ENCODE results near the gene TKTL1. TPM values are rescaled to one million over a fixed set of nuclear protein-coding genes. Genes with fewer than 3 reads are reported as not detected.

Gene TKTL1
- total and polyA plus RNA-seq, 11 donors, result 2.0 to 13.4 (median 7.7) TPM

- H3K4me1 ChIP-seq, result peaks cover 0 to 28% (median 2%) of the 10 kb centered on the region in 12 donors
- no peak overlapping the region for H3K4me3 ChIP-seq
- no peak for DNase-seq
Observed at GRCh38 chrX:154322890-154323289, 27.3 kb downstream of the TKTL1 start.

GRCh38 chrX:154323537-154323936 lies 27.9 kb downstream of the TKTL1 start:
- H3K27me3 ChIP-seq, result peaks cover 0 to 20% (median 0%) of the 10 kb centered on the region in 9 donors
- ATAC-seq, result no peak

More at GRCh38 chrX:154322890-154323289, 27.3 kb downstream of the TKTL1 start:
- Histone ChIP-seq H3K27me3 (peaks cover 0 to 20% (median 0%) of the 10 kb centered on the region in 9 donors), H3K9me3 (no peaks in the 10 kb centered on the region), H3K36me3 (no peaks in the 10 kb centered on the region), H3K27ac (no peak overlapping the region)
- intact Hi-C loops (cut with DNase I), result loop anchor here in 1 of 10 donors (5.0 kb wide), 1 partner anchor 209 kb away; no protein-coding TSS in a partner anchor
- TF ChIP-seq, protein P1, sequence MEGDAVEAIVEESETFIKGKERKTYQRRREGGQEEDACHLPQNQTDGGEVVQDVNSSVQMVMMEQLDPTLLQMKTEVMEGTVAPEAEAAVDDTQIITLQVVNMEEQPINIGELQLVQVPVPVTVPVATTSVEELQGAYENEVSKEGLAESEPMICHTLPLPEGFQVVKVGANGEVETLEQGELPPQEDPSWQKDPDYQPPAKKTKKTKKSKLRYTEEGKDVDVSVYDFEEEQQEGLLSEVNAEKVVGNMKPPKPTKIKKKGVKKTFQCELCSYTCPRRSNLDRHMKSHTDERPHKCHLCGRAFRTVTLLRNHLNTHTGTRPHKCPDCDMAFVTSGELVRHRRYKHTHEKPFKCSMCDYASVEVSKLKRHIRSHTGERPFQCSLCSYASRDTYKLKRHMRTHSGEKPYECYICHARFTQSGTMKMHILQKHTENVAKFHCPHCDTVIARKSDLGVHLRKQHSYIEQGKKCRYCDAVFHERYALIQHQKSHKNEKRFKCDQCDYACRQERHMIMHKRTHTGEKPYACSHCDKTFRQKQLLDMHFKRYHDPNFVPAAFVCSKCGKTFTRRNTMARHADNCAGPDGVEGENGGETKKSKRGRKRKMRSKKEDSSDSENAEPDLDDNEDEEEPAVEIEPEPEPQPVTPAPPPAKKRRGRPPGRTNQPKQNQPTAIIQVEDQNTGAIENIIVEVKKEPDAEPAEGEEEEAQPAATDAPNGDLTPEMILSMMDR (IDR thresholded peaks at IDR 0.05), result no peak
- no peak for TF ChIP-seq POLR2A (IDR thresholded peaks at IDR 0.05)
- ATAC-seq, result no peak
- WGBS, 4 donors, result 75 to 83% (median 82%) methylated on average over 10 of the region's 10 CpGs

DNA sequence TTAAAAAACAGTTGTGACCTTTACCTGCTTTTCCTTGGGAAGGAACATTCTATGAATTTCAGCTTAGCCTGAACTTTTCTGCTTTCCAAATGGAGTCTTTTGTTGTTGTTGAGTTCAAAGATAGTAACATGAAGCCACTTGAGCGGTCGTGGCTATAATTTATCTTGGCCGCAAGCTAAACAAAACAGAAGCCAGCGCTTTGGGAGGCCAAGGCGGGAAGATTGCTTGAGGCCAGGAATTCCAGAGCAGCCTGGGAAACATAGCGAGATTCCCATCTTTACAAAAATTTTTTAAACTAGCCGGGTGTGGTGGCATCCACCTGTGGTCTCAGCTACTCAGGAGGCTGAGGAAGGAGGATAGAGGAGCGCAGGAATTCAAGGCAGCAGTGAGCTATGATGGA lies 29.9 kb downstream of the TKTL1 start:
- 46 to 64% (median 54%) methylated on average over 8 of the region's 8 CpGs for WGBS, 4 donors
- H3K36me3 ChIP-seq, result no peaks in the 10 kb centered on the region
- peak overlapping the region in 3 of 12 donors; percentile 3 to 29 (median 24) for H3K27ac ChIP-seq
- H3K4me3 ChIP-seq, result no peak overlapping the region
- peak in 1 of 5 donors; percentile 30 for DNase-seq
- H3K27me3 ChIP-seq, result peaks cover 0 to 13% (median 0%) of the 10 kb centered on the region in 9 donors
- H3K9me3 ChIP-seq, result no peaks in the 10 kb centered on the region
- intact Hi-C loops (cut with DNase I), result no loop called here
- no peak for ATAC-seq
- TF ChIP-seq, protein P1 (IDR thresholded peaks at IDR 0.05), result no peak
- TF ChIP-seq POLR2A (IDR thresholded peaks at IDR 0.05), result no peak
- peaks cover 0 to 31% (median 2%) of the 10 kb centered on the region in 12 donors for H3K4me1 ChIP-seq

More at GRCh38 chrX:154323537-154323936, 27.9 kb downstream of the TKTL1 start:
- Histone ChIP-seq H3K4me3 (no peak overlapping the region), H3K9me3 (no peaks in the 10 kb centered on the region), H3K27ac (no peak overlapping the region), H3K36me3 (no peaks in the 10 kb centered on the region), H3K4me1 (peaks cover 0 to 31% (median 2%) of the 10 kb centered on the region in 12 donors)
- TF ChIP-seq POLR2A (IDR thresholded peaks at IDR 0.05), result no peak
- TF ChIP-seq, protein P1 (IDR thresholded peaks at IDR 0.05), result no peak
- no peak for DNase-seq
- intact Hi-C loops (cut with DNase I), result loop anchor here in 1 of 10 donors (5.0 kb wide), 1 partner anchor 209 kb away; no protein-coding TSS in a partner anchor
- WGBS, 4 donors, result 63 to 79% (median 74%) methylated on average over 7 of the region's 7 CpGs

DNA sequence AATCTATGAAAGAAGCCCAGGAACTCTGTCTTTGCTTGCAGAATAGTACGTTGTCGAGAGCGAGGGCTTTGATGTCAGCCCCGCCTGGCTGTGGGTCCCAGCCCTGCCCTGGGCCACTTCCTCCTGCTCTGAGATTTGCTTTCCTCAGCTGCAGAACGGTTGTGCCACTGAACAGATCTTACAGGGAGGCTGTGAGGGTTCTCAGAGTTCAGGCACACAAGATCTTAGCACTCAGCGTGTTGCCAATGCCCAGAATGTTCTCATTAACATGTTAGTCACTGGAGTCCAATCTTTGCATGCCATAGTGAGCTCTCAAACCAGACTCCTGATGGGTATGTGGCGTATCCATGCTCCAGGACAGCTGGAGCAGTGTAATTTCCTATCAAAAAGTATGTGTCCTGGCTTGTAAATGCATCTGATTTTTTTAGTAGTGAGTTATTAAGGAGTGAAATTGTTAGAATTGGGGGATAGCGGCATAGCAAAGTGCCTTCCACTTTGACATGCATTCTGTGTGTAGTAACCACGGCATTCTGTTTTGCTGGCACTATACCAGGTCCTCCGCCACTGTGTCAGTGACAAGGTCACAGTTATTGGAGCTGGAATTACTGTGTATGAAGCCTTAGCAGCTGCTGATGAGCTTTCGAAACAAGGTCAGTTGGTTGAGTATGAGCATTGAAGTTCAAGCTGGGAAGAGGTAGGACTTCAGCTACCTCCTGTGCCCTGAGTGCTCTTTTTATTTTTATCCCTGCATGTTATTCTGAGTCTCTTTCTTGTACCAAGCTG lies 31.6 kb downstream of the TKTL1 start:
- H3K4me3 ChIP-seq, result no peak overlapping the region
- H3K4me1 ChIP-seq, result peaks cover 0 to 31% (median 2%) of the 10 kb centered on the region in 12 donors
- intact Hi-C loops (cut with DNase I), result no loop called here
- no peaks in the 10 kb centered on the region for H3K9me3 ChIP-seq
- ATAC-seq (peak; percentile 41 to 59 (median 56)), DNase-seq (peak in 1 of 5 donors; percentile 24)
- TF ChIP-seq POLR2A (IDR thresholded peaks at IDR 0.05), result no peak
- TF ChIP-seq, protein P1 (IDR thresholded peaks at IDR 0.05), result no peak
- H3K27me3 ChIP-seq, result peaks cover 0 to 13% (median 0%) of the 10 kb centered on the region in 9 donors
- 21 to 42% (median 31%) methylated on average over 11 of the region's 11 CpGs for WGBS, 4 donors
- peak overlapping the region in 9 of 12 donors; percentile 29 to 75 (median 59) for H3K27ac ChIP-seq
- H3K36me3 ChIP-seq, result no peaks in the 10 kb centered on the region

Measured in heart left ventricle (tissue), 16 donors.